ENCODE results near the gene ZNF286A.

GRCh38 chr17:15660077-15660476, 39.5 kb upstream of the ZNF286A start:
- no peak for TF ChIP-seq POLR2A (IDR thresholded peaks at IDR 0.05; ENCODE audit: low read length)
- no peak for TF ChIP-seq GATA1 (IDR thresholded peaks at IDR 0.05; ENCODE audit: low read depth, low read length)

Data from erythroblast (primary cell).